ENCODE results near the gene RP2. TPM values are rescaled to one million over a fixed set of nuclear protein-coding genes. Genes with fewer than 3 reads are reported as not detected.

The RP2 gene
- polyA plus RNA-seq, 2 of the 4 experiments (the other 2 are of a cell fraction) = 14.0 to 14.8 TPM

DNA sequence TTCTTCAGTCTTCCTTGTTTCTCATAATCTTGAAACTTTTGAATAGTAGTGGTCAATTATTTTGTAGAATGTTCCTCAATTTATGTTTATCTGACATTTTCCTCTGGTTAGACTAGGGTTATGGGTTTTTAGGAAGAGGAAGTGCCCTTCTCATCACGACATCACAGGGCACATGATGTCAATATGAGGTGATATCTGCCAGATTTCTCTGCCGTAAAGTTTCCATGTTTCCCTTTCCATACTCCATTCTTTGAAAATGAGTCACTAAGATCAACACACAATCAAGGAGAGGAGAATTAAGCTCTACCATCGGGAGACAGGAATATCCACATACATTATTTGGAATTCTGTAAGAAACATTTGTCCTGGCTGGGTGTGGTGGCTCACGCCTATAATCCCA is 28.4 kb downstream of the RP2 start:
- no peaks in the 10 kb centered on the region for H3K9me3 ChIP-seq
- FAIRE-seq (no peak), ATAC-seq (peak in 1 of 2 experiments; percentile 72; a peak in 4 of 6 replicates), DNase-seq (ENCODE audit: low read depth in 1 of 2, low spot score in 1 of 2) (peak; percentile 33 to 63)
- H3K4me1 ChIP-seq = peaks cover 15% of the 10 kb centered on the region; the same call in 2 of the 3 replicates
- TF ChIP-seq RAD21 (conservative IDR thresholded peaks at IDR 0.05 in 1 of 2, IDR thresholded peaks at IDR 0.05 in 1 of 2) = no peak
- TF ChIP-seq FOSL2 (IDR thresholded peaks at IDR 0.05) = 0 out of 2 replicates have a peak, but pooled peaks have one; percentile 7
- peak; percentile 58 for TF ChIP-seq FOSL2 (CRISPR knock-in tag; IDR thresholded peaks at IDR 0.05)
- no peak for TF ChIP-seq NPAS2 (CRISPR knock-in tag; IDR thresholded peaks at IDR 0.05; ENCODE audit: borderline replicate concordance)
- no peak for TF ChIP-seq BCL3 (IDR thresholded peaks at IDR 0.05)
- no peak for TF ChIP-seq HEYL (CRISPR knock-in tag; IDR thresholded peaks at IDR 0.05)
- TF ChIP-seq ZSCAN20 (CRISPR knock-in tag; IDR thresholded peaks at IDR 0.05) = no peak
- no peak for TF ChIP-seq RNF2 (IDR thresholded peaks at IDR 0.05; ENCODE audit: borderline replicate concordance, low read depth)
- no peak for TF ChIP-seq NR3C1 (IDR thresholded peaks at IDR 0.05)
- peak; percentile 26; the same call in 1 of the 2 replicates for TF ChIP-seq MAX (IDR thresholded peaks at IDR 0.05)
- no peak for TF ChIP-seq MAZ (IDR thresholded peaks at IDR 0.05; ENCODE audit: borderline replicate concordance, low read depth, low read length)
- TF ChIP-seq EP300 (IDR thresholded peaks at IDR 0.05) = no peak
- TF ChIP-seq MAFK (IDR thresholded peaks at IDR 0.05; ENCODE audit: partially characterized antibody) = no peak
- TF ChIP-seq HDAC2 (IDR thresholded peaks at IDR 0.05) = no peak
- H3K27ac ChIP-seq = peak overlapping the region in 1 of 2 experiments; percentile 59; a peak in 2 of 6 replicates
- ChIA-PET CTCF (interaction anchor here (1.5 kb wide), 1 partner anchor 38 kb away, joined by 3 read pairs; no protein-coding TSS in a partner anchor), POLR2A (no interaction called here)
- WGBS (ENCODE audit: missing lambda C conversion rate) = 18% methylated on average over 4 of the region's 4 CpGs
- peak overlapping the region; percentile 56 for H3K4me2 ChIP-seq
- H3K4me3 ChIP-seq = no peak overlapping the region

DNA sequence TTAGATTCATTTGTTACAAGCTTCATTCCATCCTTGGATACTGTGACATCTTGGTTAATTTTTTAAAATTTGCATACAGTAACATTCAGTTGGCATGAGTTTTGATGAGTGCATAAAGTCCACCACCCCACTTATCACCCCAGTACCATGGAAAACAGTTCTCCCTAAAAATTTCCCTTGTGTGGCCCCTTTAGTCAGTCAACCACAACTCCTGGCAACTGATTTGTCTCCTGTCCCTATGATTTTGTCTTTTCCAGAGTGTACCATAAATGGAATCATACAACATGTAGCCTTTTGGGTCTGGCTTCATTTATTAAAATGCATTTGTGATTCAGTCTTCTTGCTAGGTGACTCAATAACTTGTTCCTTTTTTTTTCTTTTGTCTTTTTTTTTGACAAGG is 29.9 kb downstream of the RP2 start:
- no peak for TF ChIP-seq HEYL (CRISPR knock-in tag; IDR thresholded peaks at IDR 0.05)
- no peak for TF ChIP-seq RCOR1 (IDR thresholded peaks at IDR 0.05; ENCODE audit: low read depth, low read length)
- TF ChIP-seq BCL3 (IDR thresholded peaks at IDR 0.05) = no peak
- no peak for TF ChIP-seq GATA3 (IDR thresholded peaks at IDR 0.05; ENCODE audit: borderline replicate concordance)
- TF ChIP-seq, protein P1, sequence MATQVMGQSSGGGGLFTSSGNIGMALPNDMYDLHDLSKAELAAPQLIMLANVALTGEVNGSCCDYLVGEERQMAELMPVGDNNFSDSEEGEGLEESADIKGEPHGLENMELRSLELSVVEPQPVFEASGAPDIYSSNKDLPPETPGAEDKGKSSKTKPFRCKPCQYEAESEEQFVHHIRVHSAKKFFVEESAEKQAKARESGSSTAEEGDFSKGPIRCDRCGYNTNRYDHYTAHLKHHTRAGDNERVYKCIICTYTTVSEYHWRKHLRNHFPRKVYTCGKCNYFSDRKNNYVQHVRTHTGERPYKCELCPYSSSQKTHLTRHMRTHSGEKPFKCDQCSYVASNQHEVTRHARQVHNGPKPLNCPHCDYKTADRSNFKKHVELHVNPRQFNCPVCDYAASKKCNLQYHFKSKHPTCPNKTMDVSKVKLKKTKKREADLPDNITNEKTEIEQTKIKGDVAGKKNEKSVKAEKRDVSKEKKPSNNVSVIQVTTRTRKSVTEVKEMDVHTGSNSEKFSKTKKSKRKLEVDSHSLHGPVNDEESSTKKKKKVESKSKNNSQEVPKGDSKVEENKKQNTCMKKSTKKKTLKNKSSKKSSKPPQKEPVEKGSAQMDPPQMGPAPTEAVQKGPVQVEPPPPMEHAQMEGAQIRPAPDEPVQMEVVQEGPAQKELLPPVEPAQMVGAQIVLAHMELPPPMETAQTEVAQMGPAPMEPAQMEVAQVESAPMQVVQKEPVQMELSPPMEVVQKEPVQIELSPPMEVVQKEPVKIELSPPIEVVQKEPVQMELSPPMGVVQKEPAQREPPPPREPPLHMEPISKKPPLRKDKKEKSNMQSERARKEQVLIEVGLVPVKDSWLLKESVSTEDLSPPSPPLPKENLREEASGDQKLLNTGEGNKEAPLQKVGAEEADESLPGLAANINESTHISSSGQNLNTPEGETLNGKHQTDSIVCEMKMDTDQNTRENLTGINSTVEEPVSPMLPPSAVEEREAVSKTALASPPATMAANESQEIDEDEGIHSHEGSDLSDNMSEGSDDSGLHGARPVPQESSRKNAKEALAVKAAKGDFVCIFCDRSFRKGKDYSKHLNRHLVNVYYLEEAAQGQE (IDR thresholded peaks at IDR 0.05) = no peak
- TF ChIP-seq FOXS1 (CRISPR knock-in tag; IDR thresholded peaks at IDR 0.05) = no peak
- TF ChIP-seq TFCP2L1 (CRISPR knock-in tag; IDR thresholded peaks at IDR 0.05) = no peak
- TF ChIP-seq RFX5 (IDR thresholded peaks at IDR 0.05) = no peak
- no peak for TF ChIP-seq TP53 (CRISPR knock-in tag; IDR thresholded peaks at IDR 0.05)
- no peak for TF ChIP-seq CHD2 (IDR thresholded peaks at IDR 0.05; ENCODE audit: low read length, partially characterized antibody)
- TF ChIP-seq FOSL2 (IDR thresholded peaks at IDR 0.05) = no peak
- TF ChIP-seq FOSL2 (CRISPR knock-in tag; IDR thresholded peaks at IDR 0.05) = no peak
- TF ChIP-seq ESRRA (IDR thresholded peaks at IDR 0.05; ENCODE audit: borderline replicate concordance, low read length) = no peak
- no peak for TF ChIP-seq ZSCAN20 (CRISPR knock-in tag; IDR thresholded peaks at IDR 0.05)
- no peak for TF ChIP-seq EHF (CRISPR knock-in tag; IDR thresholded peaks at IDR 0.05)
- ChIA-PET POLR2A (no interaction called here), CTCF (no interaction called here)
- ATAC-seq (no peak), DNase-seq (ENCODE audit: low read depth in 1 of 2, low spot score in 1 of 2) (no peak), FAIRE-seq (no peak)
- Histone ChIP-seq H3K27ac (no peak overlapping the region), H3K4me2 (no peak overlapping the region), H3K4me3 (no peak overlapping the region), H3K4me1 (peaks cover 15% of the 10 kb centered on the region; the same call in 2 of the 3 replicates), H3K9me3 (no peaks in the 10 kb centered on the region)

Measured in A549 (cell line).